GM18868 (cell line): ENCODE results near the gene ELAVL1.
A peak's percentile ranks its signal among the peaks of the same experiment; 100 is the strongest.
"Not testable (repeated sequence)": the region's sequence is repeated elsewhere in the genome, so short reads cannot be mapped to it uniquely, and the experiment has no call there.

ENCODE experiments used
- ATAC-seq: cut with Tn5 transposase; IDR thresholded peaks from one replicate; pipeline ENCODE4 v1.9.1; 2021; ENCODE audit warnings: mild to moderate bottlenecking, moderate library complexity; ENCODE audit not compliant: unreplicated experiment

ELAVL1 gene

DNA sequence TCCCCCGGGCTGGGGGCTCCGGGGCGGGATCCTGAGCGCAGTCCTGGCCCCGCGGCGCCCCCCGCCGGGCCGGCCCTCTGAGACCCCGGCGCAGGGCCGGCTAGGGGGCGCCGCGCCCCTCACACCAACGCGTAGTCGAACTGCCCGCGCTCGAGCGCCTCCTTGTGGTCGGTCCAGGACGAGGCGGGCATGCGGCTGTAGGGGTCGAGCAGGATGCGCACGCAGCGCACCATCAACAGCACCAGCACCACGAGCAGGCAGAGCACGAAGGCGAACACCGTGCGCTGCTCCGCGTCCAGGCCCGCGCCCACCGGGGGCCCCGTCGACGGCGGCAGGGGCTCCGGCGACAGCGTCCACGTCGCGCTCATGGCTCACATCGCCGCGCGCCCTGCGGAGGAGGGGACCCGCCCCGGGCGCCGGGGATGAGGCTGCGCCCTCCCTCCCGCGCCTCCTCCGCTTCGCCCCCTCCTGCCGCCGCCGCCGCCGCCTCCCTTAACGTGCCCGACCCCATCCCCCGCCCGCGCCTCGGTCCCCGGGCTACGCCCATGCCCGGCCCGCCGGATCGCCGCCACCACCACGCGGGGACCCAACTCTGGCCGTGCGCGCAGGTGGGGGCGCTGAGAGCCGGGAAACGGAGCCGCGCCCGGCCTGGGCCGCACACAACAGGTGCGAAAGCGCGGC lies 80.1 kb downstream of the ELAVL1 start:
- ATAC-seq: no peak

DNA sequence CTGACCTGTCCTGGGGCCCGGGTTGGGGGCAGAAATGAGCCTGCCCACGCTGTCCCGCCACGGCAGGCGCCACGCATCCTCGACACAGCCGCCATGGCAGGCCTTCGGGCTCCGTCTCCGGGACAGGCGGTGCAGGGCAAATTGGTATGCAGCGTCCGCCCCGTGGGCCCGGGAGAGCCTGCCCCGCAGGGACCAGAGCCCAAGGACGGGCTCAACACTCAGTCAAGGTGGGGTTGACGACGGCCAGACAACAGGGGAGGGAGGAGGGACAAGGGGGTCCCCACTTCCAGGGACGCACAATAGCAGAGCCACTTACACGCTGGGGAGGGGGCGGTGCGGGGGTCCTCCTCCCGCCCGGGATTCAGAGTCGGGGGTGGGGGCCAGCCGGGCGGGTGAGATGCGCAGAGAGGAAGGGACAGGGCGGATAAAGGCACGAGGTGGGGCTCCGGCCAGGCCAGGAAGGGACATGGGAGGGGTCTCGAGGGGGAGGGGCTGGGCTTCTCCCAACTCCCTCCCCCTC lies 80.7 kb downstream of the ELAVL1 start:
- ATAC-seq: no peak

DNA sequence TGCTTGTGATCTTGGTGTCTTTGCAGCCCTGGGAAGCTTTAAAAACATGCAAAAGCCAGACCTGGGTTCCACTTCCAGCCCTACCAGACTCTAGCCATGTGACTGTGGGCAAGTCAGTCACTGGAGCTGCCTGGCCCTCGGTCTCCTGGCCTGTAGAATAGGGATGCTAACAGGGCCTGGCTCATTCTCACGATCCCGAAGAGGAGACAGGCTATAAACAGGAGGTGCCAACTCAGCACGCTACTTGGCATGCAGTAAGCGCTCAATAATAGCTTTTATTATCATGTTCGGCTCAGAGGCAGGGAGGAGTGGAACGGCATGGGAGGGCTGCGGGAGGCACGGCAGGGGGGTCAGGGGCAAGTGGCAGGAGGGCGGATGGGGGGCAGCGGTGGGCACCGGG lies 81.2 kb downstream of the ELAVL1 start:
- ATAC-seq: no peak

DNA sequence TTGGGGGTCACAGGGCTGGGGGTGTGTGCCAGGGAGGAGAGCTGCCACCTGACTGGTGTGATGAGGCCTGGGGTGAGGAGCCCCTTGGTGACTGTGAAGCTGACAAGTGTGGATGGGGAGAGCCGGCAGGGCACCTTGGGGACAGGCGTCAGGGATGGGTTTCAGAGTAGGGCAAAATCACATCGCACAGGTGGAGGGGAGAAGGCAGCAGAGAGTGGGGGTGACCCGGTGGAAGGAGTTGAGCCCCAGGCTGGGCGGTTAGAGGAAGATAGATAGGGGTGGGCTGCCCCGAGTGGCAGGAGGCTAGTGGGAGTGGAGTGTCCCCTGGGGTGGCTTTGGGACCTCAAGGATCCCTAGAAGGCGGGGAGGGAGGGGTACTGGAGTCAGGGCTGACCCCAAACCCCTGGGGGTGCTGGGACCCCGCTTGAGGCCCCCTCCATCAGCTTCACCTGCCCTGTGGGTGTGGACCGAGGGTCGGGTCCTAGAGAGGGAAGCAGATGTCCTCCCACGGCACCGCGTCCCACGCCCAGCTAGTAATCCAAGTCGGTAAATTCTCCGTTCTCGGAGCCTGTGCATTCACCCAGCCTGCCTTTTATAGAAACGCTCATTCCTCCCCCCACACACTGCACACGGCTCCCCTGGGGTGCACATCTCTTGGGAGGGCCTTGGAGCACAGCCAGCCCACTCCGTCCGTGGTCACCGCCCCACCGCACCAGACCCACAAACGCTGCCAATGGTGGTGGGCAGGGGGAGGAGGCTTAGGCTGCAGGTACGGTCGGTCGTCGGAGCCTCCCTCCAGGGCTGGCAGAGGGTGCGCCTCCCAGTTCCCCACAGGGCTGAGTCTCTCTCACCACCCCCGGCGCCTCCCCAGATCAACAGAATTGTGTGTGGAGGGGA lies 81.9 kb downstream of the ELAVL1 start:
- ATAC-seq: no peak

DNA sequence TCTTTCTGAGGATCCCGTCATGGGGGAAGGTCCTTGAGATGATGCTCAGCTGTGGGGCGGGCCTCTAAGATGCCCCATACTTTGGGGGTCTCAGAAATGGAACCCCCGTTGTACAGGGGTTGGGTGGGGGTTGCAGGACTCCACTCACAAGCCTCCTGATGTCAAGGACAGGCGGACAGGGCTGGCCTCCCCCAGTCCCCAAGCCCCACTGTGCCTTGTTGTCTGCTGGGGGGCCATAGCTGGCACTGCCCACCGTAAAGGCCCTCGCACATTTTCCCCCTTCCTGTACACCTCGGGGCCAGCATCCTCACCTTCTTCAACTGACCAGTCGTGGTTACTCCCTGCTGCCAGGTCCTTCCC lies 82.6 kb downstream of the ELAVL1 start:
- ATAC-seq: no peak

DNA sequence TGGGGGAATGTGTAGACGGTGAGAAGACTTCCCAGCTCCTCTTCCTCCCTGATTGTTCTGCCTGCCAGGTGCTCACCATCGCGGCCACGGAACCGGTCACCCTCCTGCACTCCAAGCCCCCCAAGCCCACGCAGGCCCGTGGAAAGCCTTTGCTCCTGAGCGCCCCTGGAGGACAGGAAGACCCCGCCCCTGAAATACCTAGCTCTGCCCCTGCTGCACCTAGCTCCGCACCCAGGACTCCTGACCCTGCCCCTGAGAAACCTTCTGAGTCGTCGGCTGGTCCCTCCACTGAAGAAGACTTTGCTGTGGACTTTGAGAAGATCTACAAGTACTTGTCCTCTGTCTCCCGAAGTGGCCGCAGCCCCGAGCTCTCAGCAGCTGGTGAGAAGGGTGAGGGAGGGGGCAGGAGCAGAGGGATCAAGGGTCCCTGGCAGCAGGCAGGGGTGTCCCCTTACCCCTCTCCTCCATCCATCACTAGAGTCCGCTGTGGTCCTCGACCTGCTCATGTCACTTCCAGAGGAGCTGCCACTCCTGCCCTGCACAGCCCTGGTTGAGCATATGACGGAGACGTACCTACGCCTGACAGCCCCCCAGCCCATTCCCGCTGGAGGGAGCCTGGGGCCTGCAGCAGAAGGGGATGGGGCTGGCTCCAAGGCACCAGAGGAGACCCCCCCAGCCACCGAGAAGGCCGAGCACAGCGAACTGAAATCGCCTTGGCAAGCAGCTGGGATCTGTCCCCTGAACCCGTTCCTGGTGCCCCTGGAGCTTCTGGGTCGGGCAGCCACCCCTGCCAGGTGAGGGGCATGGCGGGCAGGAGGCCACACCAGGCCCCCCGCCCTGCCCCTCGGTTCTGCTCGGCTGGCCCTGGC lies 83.2 kb downstream of the ELAVL1 start:
- ATAC-seq: no peak

DNA sequence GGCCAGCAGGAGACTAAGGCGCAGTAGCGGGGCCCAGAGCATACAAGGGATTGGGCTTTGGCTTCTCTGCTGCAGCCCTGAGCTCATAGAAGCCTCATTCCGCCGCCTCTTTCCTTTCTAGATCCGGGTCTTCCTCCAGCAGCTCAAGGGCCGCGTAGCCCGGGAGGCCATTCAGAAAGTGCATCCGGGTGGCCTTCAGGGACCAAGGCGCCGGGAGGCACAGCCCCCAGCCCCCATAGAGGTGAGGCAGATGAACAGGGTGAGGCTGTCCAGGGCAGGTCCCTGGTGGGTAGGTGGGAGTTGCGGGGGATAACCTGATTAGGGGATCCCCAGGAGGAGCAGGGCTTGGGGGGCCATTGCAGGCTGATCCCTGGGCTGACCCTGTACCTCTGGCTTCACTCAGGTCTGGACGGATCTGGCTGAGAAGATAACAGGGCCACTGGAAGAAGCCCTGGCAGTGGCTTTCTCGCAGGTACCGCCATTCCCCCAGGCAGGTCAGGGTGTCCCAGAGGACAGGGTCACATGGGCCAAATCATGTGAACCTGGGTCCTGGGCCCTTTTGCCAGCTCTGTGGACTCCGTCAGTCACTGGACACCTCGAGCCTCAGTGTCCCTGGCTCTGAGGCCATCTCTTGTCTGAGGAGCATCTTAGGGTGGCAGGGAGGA lies 84.0 kb downstream of the ELAVL1 start:
- no peak for ATAC-seq

DNA sequence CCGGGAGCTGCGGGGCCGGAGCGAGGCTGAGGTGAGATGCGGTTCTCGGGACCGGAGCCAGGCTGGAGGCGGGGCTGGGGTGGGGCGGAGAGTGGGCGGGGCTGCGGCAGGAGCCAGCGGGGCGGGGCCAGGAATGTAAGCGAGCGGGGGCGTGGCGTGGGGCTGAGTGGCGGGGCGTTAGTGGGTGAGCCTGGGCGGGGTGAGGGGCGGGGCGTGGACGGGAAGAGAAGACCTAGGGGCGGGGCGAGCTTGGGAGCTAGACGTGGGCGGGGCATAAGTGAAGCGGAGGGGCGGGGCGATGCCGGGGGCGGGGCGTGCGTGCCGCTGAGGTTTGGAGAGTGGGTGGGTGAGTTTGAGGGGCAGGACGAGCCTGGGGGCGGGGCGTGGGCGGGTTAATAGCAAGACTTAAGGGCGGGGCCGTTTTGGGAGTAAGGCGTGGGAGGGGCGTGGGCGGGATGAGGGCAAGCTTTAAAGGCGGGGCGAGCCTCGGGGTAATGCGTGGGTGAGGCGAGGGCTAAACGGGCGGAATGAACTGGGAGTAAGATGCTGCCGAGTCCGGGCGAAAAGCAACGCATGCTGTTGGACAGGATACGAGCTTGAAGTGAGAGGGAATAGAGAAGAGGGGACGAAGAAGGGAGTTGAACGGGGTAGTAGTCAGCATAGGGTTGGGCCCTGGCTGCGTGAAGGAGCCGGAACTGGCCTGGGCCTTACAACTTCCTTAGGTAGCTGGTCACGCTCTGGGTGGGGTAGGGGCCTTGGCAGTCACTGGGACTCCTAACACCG lies 84.7 kb downstream of the ELAVL1 start:
- peak; percentile 46 for ATAC-seq

DNA sequence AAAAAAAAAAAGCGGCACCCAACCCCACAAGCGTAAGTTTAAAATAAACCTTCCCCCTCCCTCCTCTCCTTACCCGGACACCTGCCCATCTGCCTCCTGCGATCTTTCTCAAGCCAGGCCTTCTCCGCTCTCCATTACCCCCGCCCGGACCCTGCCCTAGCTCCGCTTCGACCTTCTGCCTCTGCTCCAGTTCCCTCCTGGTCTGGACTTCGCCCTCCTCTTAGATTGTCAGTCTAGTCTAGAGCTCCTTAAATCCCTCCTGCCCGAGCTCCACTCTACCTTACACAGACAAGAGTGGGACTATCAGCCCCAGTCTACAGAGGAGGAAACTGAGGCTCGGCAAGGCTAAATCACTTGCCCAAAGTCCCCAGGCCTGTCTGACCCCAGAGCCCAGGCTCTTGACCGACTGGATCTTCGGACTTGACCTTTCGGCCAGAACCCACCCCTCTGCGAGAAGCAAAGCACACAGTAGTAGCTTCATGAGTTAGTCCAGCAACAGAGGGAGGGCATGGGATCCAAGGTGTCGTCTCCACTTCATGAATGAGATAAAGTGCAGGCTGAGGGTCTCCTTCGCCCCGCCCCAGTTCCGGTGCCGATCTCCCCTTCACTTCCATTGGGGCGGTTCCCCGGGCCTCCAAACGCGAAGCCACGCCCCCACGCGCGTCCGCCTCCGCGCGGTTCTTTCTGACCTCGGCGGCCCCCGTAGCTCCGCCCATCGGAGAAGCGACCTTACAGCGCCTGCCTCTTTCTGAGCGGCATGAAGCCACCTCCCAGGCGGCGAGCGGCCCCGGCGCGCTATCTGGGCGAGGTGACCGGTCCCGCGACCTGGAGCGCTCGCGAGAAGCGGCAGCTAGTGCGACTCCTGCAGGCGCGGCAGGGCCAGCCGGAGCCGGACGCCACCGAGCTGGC lies 85.6 kb downstream of the ELAVL1 start, which contains the start of gene SNAPC2:
Gene SNAPC2 (plus strand): TSS at position 729 of the 909 bp plus-strand sequence. CDS start 29 bp downstream, at position 758.
- ATAC-seq: peak; percentile 56

DNA sequence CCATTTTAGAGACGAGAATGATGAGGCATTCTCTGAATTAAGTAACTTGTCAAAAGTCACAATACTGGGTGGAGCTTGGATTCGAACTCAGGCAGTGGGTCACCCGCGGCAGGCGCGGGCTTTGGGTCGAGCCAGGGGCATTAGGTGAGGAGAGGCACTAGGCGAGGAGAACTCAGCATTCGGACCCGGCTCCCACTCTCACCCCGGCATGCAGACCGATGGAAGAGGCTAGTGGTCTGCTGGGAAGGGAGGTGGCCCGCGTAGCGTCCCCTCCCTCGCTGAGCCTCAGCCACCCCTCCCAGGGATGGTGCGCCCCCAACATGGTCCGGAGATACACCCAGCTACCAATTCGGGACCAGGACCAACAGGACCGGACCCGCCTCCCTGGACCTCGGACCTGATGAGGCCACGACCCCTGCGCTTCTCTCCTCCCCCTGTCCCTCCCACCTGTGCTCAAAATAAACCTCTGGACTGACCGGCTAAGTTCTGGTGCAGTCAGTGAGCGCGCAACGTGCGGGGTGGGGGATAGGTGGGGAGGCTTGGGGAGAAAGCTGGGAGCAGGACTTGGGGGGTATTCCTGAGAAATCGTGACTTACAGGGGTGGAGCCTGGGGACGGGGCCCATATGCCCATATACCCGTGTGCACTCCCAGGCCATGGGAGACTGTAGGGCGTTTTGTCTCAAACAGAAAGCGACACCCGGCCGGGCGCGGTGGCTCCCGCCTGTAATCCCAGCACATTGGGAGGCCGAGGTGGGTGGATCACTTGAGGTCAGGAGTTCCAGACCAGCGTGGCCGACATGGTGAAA lies 86.6 kb downstream of the ELAVL1 start:
- ATAC-seq: no peak

DNA sequence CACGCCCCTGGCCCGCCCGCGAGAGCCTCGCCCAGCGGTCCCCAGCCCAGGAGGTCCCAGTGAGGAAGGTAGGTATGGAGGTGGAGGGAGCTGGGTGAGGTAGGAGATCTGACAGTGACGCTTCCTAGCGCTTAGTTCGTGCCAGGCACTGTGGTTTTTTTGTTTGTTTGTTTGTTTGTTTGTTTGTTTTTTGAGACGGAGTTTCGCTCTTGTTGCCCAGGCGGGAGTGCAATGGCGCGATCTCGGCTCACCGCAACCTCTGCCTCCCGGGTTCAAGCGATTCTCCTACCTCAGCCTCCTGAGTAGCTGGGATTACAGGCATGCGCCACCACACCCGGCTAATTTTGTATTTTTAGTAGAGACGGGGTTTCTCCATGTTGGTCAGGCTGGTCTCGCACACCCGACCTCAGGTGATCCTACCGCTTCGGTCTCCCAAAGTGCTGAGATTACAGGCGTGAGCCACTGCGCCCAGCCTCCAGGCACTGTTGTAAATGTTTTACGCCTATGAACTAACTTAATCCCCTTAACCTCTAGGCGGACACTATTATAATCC lies 87.3 kb downstream of the ELAVL1 start:
- ATAC-seq: not testable (repeated sequence)

DNA sequence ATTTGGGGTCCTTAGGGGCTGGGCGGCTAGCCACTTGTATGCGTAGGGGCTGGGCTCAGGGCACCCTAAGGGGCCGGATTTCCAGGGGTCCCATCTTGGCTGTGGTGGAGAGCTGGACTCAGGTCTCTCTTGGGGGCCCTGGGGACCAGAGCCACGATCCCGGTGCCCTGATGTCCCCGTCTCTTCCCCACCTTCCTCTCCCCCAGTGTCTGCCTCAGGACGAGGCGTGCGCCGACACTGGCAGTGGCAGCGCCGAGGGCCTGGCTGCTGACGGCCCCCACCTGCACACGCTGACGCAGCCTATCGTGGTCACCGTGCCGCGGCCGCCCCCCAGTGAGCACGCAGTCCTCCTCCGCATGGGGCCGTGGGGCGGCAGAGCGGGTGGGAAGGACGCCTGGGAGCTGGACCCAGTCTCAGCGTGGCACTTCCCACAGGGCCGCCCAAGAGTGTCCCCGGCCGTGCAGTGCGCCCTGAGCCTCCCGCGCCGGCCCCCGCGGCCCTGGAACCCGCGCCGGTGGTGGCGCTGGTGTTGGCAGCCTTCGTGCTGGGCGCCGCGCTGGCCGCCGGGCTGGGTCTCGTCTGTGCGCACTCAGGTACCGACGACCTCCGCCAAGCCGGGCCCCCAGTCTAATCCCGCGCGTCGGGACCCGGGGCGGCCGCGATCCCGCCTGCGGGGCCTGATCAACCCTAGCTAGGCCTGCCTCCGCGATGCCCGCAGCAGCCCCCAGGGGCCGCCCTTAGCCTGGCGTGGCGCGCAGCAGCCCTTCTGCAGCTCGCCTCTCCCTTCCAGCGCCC lies 88.0 kb downstream of the ELAVL1 start:
- ATAC-seq: no peak

DNA sequence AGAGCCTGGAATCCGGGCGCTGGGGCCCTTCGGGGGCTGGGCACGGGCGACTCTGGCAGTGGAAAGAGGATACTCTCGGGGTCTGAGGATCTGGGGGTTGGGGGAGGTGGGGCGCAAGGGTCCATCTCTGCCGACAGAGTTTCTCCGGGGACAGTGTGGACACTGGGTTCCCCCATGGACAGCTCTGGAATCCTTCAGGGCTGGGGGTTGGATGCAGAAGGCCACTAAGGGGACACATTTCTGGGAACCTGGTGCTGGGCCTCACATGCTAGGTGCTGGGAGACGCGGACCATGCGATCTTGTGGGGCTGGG lies 88.5 kb downstream of the ELAVL1 start:
- ATAC-seq: no peak

DNA sequence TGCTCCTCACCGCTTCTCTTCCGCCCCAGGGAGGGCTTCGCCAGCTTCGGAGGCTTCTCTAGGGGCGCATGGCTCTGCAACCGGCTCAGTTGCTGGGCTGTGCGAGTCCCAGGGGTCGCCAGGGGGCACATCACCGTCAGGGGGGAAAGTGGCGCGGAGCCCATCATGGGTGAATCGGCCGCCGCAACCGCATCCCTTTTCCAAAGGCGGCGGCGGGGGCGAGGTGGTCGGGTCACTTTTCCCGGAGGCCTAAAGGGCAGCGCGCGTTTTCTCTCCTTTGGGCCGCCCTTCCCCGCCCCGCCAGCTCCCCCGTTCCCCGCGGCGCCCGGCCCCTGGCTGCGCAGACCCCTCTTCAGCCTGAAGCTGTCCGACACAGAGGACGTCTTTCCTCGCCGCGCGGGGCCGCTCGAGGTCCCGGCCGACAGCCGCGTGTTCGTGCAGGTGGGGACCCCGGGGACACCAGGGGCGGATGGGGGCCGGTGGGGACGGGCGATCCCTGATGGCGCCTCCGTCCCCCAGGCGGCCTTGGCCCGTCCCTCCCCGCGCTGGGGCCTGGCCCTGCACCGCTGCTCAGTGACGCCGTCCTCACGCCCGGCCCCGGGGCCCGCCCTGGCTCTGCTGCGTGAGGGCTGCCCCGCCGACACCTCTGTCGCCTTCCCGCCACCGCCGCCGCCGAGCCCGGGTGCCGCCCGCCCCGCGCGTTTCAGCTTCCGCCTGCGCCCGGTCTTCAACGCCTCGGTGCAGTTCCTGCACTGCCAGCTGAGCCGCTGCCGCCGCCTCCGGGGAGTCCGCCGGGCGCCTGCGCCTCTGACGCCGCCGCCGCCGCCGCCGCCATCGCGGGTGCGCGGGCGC lies 89.1 kb downstream of the ELAVL1 start:
- no peak for ATAC-seq

DNA sequence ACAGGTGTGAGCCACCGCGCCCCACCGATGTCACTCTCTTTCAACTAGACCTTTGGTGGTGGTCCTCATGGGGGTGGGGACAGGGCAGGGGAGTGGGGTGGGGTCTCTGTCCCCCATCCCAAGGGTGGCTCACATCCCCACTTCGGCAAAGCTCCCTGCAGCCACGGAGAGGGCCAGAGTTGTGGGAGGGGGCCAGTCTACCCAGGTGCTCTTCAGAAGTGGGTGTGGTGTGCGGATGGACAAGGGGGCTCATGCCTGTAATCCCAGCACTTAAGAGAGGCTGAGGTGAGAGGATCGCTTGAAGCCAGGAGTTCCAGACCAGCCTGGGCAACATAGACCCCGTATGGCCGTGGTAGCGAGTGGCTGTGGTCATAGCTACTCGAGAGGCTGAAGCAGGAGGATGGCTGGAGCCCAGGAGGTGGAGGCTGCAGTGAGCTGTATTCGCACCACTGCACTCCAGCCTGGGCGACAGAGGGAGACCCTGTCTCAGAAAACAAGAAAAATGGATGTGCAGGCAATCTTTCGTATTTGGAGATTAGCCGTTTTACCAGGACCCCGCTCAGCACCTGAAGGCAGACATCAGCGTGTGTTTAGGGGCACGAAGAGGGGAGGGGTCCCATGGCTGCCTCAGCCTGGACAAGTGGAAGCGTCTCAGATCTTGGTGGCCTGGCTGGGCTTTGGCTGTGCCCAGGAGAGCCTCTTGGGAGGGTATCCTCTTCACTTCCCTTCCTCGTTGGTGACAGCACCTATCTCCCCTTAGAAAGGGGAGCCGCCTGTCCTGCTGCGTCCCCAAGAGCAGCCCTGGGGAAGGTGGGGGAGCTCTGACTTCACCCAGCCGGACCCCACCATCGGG lies 90.0 kb downstream of the ELAVL1 start:
- no peak for ATAC-seq
